ENCODE data around the gene SPATA31D3. TPM values are rescaled to one million over a fixed set of nuclear protein-coding genes. Genes with fewer than 3 reads are reported as not detected.

SPATA31D3 gene
- total and polyA plus RNA-seq, 2 of the 13 experiments (the other 11 are each of a cell fraction or from before 2014, with no cell fraction given) = not detected

GRCh38 chr9:81902196-81902595 is 41.1 kb upstream of the SPATA31D3 start:
- DNase-seq (ENCODE audit: low spot score) = no peak
- WGBS (ENCODE audit: low lambda C conversion rate) = 2% methylated on average over 2 of the region's 2 CpGs
- Histone ChIP-seq H3K4me1 (ENCODE audit: insufficient read depth, low read length) (no peaks in the 10 kb centered on the region), H2AFZ (ENCODE audit: low read length) (no peak overlapping the region), H3K27ac (ENCODE audit: extremely low read length, insufficient read depth, low read length) (no peak overlapping the region), H3K27me3 (ENCODE audit: control insufficient read depth in 1 of 2, insufficient read depth in 2 of 2, low read length in 2 of 2) (no peaks in the 10 kb centered on the region), H3K9me3 (ENCODE audit: low read length) (no peaks in the 10 kb centered on the region), H3K36me3 (replicated peaks in 1 of 2; ENCODE audit: control insufficient read depth in 1 of 2, insufficient read depth in 2 of 2, low read length in 2 of 2) (no peaks in the 10 kb centered on the region), H4K20me1 (ENCODE audit: insufficient read depth, low read length) (no peaks in the 10 kb centered on the region), H3K4me3 (replicated peaks in 1 of 3; ENCODE audit: insufficient read depth in 1 of 3, low read depth in 2 of 3, low read length in 3 of 3) (no peak overlapping the region), H3K4me2 (ENCODE audit: low read depth, low read length) (no peak overlapping the region), H3K79me2 (ENCODE audit: insufficient read depth, low read length) (no peaks in the 10 kb centered on the region), H3K9ac (ENCODE audit: insufficient read depth, low read depth, low read length) (no peak overlapping the region)
- FAIRE-seq = no peak
- no TSS peak for BruUV-seq (replicated peaks)
- no peak for TF ChIP-seq ZNF782 (CRISPR knock-in tag; IDR thresholded peaks at IDR 0.05; ENCODE audit: borderline replicate concordance)
- no peak for ATAC-seq
- intact Hi-C loops (cut with micrococcal nuclease; ENCODE audit: unreplicated experiment) (no loop called here), in situ Hi-C loops (cut with HindIII; ENCODE audit: extremely low pct_ligation_motif_present, low pct_unique_long_range_greater_than_20kb) (no loop called here)
- POLR2A ChIA-PET = no interaction called here
- CTCF ChIA-PET (ENCODE audit: low intra/inter-chr PET ratio, low total read pairs) = no interaction called here

GRCh38 chr9:81902626-81903025 is 40.7 kb upstream of the SPATA31D3 start:
- H3K9me3 ChIP-seq (ENCODE audit: low read length) = no peaks in the 10 kb centered on the region
- FAIRE-seq (no peak), DNase-seq (ENCODE audit: low spot score) (no peak), ATAC-seq (no peak)
- H3K4me2 ChIP-seq (ENCODE audit: low read depth, low read length) = no peak overlapping the region
- H3K79me2 ChIP-seq (ENCODE audit: insufficient read depth, low read length) = no peaks in the 10 kb centered on the region
- no TSS peak for BruUV-seq (replicated peaks)
- H3K4me3 ChIP-seq (replicated peaks in 1 of 3; ENCODE audit: insufficient read depth in 1 of 3, low read depth in 2 of 3, low read length in 3 of 3) = no peak overlapping the region
- no peak overlapping the region for H3K9ac ChIP-seq (ENCODE audit: insufficient read depth, low read depth, low read length)
- in situ Hi-C loops (cut with HindIII; ENCODE audit: extremely low pct_ligation_motif_present, low pct_unique_long_range_greater_than_20kb) = no loop called here
- ChIA-PET POLR2A (no interaction called here), CTCF (ENCODE audit: low intra/inter-chr PET ratio, low total read pairs) (no interaction called here)
- TF ChIP-seq HDAC6 (IDR thresholded peaks at IDR 0.05; ENCODE audit: low read depth, low read length) (no peak), PAF1 (CRISPR knock-in tag; IDR thresholded peaks at IDR 0.05) (no peak), ARHGAP35 (CRISPR knock-in tag; IDR thresholded peaks at IDR 0.05; ENCODE audit: borderline replicate concordance) (no peak), ELF4 (CRISPR knock-in tag; IDR thresholded peaks at IDR 0.05; ENCODE audit: borderline replicate concordance) (no peak), GTF2F1 (IDR thresholded peaks at IDR 0.05; ENCODE audit: low read length) (no peak), ZNF614 (CRISPR knock-in tag; IDR thresholded peaks at IDR 0.05; ENCODE audit: borderline replicate concordance) (no peak), KMT2B (CRISPR knock-in tag; IDR thresholded peaks at IDR 0.05) (no peak), HNRNPL (IDR thresholded peaks at IDR 0.05; ENCODE audit: low read depth, low read length) (no peak), TAF1 (CRISPR knock-in tag; IDR thresholded peaks at IDR 0.05) (no peak), CERS6 (CRISPR knock-in tag; IDR thresholded peaks at IDR 0.05) (no peak), ZNF768 (CRISPR knock-in tag; IDR thresholded peaks at IDR 0.05) (no peak), PRDM4 (CRISPR knock-in tag; IDR thresholded peaks at IDR 0.05; ENCODE audit: borderline replicate concordance) (no peak), CENPT (CRISPR knock-in tag; IDR thresholded peaks at IDR 0.05; ENCODE audit: low read depth) (no peak), NR2C2 (CRISPR knock-in tag; IDR thresholded peaks at IDR 0.05; ENCODE audit: borderline replicate concordance) (no peak)
- no peaks in the 10 kb centered on the region for H3K4me1 ChIP-seq (ENCODE audit: insufficient read depth, low read length)
- H3K27ac ChIP-seq (ENCODE audit: extremely low read length, insufficient read depth, low read length) = no peak overlapping the region
- intact Hi-C loops (cut with micrococcal nuclease; ENCODE audit: unreplicated experiment) = no loop called here
- no peaks in the 10 kb centered on the region for H3K36me3 ChIP-seq (replicated peaks in 1 of 2; ENCODE audit: control insufficient read depth in 1 of 2, insufficient read depth in 2 of 2, low read length in 2 of 2)
- no peak overlapping the region for H2AFZ ChIP-seq (ENCODE audit: low read length)
- H4K20me1 ChIP-seq (ENCODE audit: insufficient read depth, low read length) = no peaks in the 10 kb centered on the region
- H3K27me3 ChIP-seq (ENCODE audit: control insufficient read depth in 1 of 2, insufficient read depth in 2 of 2, low read length in 2 of 2) = no peaks in the 10 kb centered on the region
- WGBS (ENCODE audit: low lambda C conversion rate) = 57% methylated on average over 3 of the region's 3 CpGs
